HepG2 (cell line): ENCODE measurements around the gene HSPA1B. TPM values are rescaled to one million over a fixed set of nuclear protein-coding genes. Genes with fewer than 3 reads are reported as not detected.

Source experiments
- ELF4 ChIP-seq: sonication (generic); formaldehyde crosslinking; IDR thresholded peaks from 2 replicates; pipeline ENCODE4 v1.5.0; 2020; ENCODE audit warnings: missing genetic modification reagents, mild to moderate bottlenecking, moderate library complexity, borderline replicate concordance
- GFI1 ChIP-seq: sonication (generic); formaldehyde crosslinking; IDR thresholded peaks from 2 replicates; pipeline ENCODE4 v1.5.0; 2020; ENCODE audit warnings: missing genetic modification reagents, mild to moderate bottlenecking, borderline replicate concordance
- RNF2 ChIP-seq: fragments of 450-650 bp; conservative IDR thresholded peaks from 2 replicates; pipeline ENCODE4 v1.6.1; 2016; ENCODE audit warnings: low read depth
- SALL2 ChIP-seq: sonication (generic); formaldehyde crosslinking; IDR thresholded peaks from 2 replicates; pipeline ENCODE4 v1.8.1; 2023; ENCODE audit warnings: mild to moderate bottlenecking, missing genetic modification reagents, inconsistent platforms
- SAP130 ChIP-seq: IDR thresholded peaks from 2 replicates; pipeline ENCODE4 v1.6.1; 2016; ENCODE audit warnings: low read depth
- SCMH1 ChIP-seq: sonication (generic); formaldehyde crosslinking; IDR thresholded peaks from 2 replicates; pipeline ENCODE4 v1.9.0; 2021; ENCODE audit warnings: missing genetic modification reagents, mild to moderate bottlenecking, borderline replicate concordance
- SMARCC2 ChIP-seq: fragments of 450-650 bp; IDR thresholded peaks from 2 replicates; pipeline ENCODE4 v1.6.1; 2017; ENCODE audit warnings: antibody characterized with exemption, mild to moderate bottlenecking
- TEAD3 ChIP-seq: optimal IDR thresholded peaks from 2 replicates; pipeline ENCODE3; 2016; ENCODE audit warnings: borderline replicate concordance
- ZFP36L1 ChIP-seq: sonication (generic); formaldehyde crosslinking; IDR thresholded peaks from 2 replicates; pipeline ENCODE4 v1.8.0; 2022; ENCODE audit warnings: mild to moderate bottlenecking, missing genetic modification reagents, moderate library complexity
- ZNF382 ChIP-seq: sonication (generic); formaldehyde crosslinking; IDR thresholded peaks from 2 replicates; pipeline ENCODE4 v1.5.0; 2020; ENCODE audit warnings: missing genetic modification reagents, mild to moderate bottlenecking, borderline replicate concordance
- ZNF598 ChIP-seq: sonication (generic); formaldehyde crosslinking; IDR thresholded peaks from 2 replicates; pipeline ENCODE4 v1.5.1; 2020; ENCODE audit warnings: mild to moderate bottlenecking, missing genetic modification reagents, borderline replicate concordance
- ZSCAN29 ChIP-seq: sonication (generic); formaldehyde crosslinking; conservative IDR thresholded peaks from 2 replicates; pipeline ENCODE4 v1.4.0; 2020; ENCODE audit warnings: mild to moderate bottlenecking, missing genetic modification reagents
- polyA plus RNA-seq, 8 experiments: library from polyadenylated mRNA; depleted of rRNA in 3 of 8; stranded (reverse) in 7 of 8; unstranded in 1 of 8; fragments of >200 nt; fragmentation: Illumina TruSeq in 4 of 8; extraction: Trizol in 4 of 8; gene quantifications; 2 replicates each; pipeline versions ENCODE4 v1.2.1 to v1.2.3, GENCODE V29; 2011 to 2016; ENCODE audit warnings: low read depth in 4 of 8, missing spikeins in 1 of 8, mixed read lengths in 1 of 8; ENCODE audit not compliant: insufficient read depth in 1 of 8
- total RNA-seq, 5 experiments: library from RNA; depleted of rRNA; stranded (reverse); fragments of >200 nt; fragmentation: Illumina TruSeq; extraction: Trizol; gene quantifications; 2 replicates each; pipeline ENCODE4 v1.2.3, GENCODE V29; 2016; ENCODE audit warnings: low read depth in 1 of 5
- TF ChIP-seq, protein P1 (sequence below): sonication (generic); formaldehyde crosslinking; IDR thresholded peaks from 2 replicates; pipeline ENCODE4 v1.5.0; 2020; ENCODE audit warnings: mild to moderate bottlenecking, missing genetic modification reagents, borderline replicate concordance
- TF ChIP-seq, protein P2 (sequence below): conservative IDR thresholded peaks from 2 replicates; pipeline ENCODE4 v1.6.1; 2018; ENCODE audit warnings: missing genetic modification reagents
- TF ChIP-seq, protein P3 (sequence below): sonication (generic); formaldehyde crosslinking; IDR thresholded peaks from 2 replicates; pipeline ENCODE4 v1.8.0; 2022; ENCODE audit warnings: missing genetic modification reagents, low read depth, mild to moderate bottlenecking, borderline replicate concordance
- TF ChIP-seq, protein P4 (sequence below): sonication (generic); formaldehyde crosslinking; IDR thresholded peaks from 2 replicates; pipeline ENCODE4 v1.9.0; 2021; ENCODE audit warnings: missing genetic modification reagents, mild to moderate bottlenecking, borderline replicate concordance

HSPA1B gene
- total and polyA plus RNA-seq, 2 of the 13 experiments (the other 11 are each of a cell fraction or from before 2014, with no cell fraction given): 26.0 to 186 TPM

DNA sequence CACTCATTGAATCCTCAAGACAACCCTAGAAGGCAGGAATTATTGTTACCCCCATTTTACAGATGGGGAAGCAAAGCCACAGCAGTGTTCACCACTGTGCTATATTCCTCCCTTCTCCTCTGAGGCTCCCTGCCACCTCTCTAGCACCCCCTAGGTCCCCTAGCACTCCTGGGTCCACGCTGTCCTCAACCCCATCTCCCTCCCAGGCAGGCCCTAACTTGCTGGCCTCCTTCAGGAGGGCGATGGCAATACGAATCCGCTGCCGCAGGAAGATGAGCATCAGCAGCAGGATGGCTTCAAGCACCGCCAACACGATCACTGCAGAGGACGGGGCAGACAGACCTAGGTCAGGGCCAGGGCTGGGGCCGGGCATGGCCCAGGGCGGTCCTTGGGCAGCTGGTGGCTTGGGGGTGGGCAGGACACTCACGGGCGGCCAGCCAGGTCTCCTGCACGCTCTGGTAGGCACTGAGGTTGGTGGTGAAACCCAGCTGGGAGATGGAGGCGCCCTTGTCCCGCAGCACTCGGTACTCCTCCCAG is 42.9 kb downstream of the HSPA1B start (continued):
- TF ChIP-seq, protein P1, sequence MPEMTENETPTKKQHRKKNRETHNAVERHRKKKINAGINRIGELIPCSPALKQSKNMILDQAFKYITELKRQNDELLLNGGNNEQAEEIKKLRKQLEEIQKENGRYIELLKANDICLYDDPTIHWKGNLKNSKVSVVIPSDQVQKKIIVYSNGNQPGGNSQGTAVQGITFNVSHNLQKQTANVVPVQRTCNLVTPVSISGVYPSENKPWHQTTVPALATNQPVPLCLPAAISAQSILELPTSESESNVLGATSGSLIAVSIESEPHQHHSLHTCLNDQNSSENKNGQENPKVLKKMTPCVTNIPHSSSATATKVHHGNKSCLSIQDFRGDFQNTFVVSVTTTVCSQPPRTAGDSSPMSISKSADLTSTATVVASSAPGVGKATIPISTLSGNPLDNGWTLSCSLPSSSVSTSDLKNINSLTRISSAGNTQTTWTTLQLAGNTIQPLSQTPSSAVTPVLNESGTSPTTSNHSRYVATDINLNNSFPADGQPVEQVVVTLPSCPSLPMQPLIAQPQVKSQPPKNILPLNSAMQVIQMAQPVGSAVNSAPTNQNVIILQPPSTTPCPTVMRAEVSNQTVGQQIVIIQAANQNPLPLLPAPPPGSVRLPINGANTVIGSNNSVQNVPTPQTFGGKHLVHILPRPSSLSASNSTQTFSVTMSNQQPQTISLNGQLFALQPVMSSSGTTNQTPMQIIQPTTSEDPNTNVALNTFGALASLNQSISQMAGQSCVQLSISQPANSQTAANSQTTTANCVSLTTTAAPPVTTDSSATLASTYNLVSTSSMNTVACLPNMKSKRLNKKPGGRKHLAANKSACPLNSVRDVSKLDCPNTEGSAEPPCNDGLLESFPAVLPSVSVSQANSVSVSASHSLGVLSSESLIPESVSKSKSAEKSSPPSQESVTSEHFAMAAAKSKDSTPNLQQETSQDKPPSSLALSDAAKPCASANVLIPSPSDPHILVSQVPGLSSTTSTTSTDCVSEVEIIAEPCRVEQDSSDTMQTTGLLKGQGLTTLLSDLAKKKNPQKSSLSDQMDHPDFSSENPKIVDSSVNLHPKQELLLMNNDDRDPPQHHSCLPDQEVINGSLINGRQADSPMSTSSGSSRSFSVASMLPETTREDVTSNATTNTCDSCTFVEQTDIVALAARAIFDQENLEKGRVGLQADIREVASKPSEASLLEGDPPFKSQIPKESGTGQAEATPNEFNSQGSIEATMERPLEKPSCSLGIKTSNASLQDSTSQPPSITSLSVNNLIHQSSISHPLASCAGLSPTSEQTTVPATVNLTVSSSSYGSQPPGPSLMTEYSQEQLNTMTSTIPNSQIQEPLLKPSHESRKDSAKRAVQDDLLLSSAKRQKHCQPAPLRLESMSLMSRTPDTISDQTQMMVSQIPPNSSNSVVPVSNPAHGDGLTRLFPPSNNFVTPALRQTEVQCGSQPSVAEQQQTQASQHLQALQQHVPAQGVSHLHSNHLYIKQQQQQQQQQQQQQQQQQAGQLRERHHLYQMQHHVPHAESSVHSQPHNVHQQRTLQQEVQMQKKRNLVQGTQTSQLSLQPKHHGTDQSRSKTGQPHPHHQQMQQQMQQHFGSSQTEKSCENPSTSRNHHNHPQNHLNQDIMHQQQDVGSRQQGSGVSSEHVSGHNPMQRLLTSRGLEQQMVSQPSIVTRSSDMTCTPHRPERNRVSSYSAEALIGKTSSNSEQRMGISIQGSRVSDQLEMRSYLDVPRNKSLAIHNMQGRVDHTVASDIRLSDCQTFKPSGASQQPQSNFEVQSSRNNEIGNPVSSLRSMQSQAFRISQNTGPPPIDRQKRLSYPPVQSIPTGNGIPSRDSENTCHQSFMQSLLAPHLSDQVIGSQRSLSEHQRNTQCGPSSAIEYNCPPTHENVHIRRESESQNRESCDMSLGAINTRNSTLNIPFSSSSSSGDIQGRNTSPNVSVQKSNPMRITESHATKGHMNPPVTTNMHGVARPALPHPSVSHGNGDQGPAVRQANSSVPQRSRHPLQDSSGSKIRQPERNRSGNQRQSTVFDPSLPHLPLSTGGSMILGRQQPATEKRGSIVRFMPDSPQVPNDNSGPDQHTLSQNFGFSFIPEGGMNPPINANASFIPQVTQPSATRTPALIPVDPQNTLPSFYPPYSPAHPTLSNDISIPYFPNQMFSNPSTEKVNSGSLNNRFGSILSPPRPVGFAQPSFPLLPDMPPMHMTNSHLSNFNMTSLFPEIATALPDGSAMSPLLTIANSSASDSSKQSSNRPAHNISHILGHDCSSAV (CRISPR knock-in tag): no peak
- TF ChIP-seq, protein P2, sequence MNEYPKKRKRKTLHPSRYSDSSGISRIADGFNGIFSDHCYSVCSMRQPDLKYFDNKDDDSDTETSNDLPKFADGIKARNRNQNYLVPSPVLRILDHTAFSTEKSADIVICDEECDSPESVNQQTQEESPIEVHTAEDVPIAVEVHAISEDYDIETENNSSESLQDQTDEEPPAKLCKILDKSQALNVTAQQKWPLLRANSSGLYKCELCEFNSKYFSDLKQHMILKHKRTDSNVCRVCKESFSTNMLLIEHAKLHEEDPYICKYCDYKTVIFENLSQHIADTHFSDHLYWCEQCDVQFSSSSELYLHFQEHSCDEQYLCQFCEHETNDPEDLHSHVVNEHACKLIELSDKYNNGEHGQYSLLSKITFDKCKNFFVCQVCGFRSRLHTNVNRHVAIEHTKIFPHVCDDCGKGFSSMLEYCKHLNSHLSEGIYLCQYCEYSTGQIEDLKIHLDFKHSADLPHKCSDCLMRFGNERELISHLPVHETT (CRISPR knock-in tag): no peak
- TF ChIP-seq GFI1: no peak
- TF ChIP-seq ELF4 (CRISPR knock-in tag): no peak
- no peak for TF ChIP-seq TEAD3 (CRISPR knock-in tag)
- TF ChIP-seq SCMH1 (CRISPR knock-in tag): no peak
- no peak for TF ChIP-seq ZNF598 (CRISPR knock-in tag)
- TF ChIP-seq ZSCAN29 (CRISPR knock-in tag): 0 out of 2 replicates have a peak, but pooled peaks have one; percentile 43
- TF ChIP-seq, protein P3, sequence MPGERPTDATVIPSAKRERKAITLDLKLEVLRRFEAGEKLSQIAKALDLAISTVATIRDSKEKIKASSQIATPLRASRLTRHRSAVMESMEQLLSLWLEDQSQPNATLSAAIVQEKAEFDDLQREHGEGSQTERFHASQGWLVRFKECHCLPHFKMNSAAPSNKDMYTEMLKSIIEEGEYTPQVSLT (CRISPR knock-in tag): no peak
- no peak for TF ChIP-seq RNF2
- TF ChIP-seq ZFP36L1 (CRISPR knock-in tag): no peak
- TF ChIP-seq SMARCC2: no peak
- TF ChIP-seq SALL2 (CRISPR knock-in tag): 0 out of 2 replicates have a peak, but pooled peaks have one; percentile 34
- TF ChIP-seq ZNF382: no peak
- TF ChIP-seq, protein P4, sequence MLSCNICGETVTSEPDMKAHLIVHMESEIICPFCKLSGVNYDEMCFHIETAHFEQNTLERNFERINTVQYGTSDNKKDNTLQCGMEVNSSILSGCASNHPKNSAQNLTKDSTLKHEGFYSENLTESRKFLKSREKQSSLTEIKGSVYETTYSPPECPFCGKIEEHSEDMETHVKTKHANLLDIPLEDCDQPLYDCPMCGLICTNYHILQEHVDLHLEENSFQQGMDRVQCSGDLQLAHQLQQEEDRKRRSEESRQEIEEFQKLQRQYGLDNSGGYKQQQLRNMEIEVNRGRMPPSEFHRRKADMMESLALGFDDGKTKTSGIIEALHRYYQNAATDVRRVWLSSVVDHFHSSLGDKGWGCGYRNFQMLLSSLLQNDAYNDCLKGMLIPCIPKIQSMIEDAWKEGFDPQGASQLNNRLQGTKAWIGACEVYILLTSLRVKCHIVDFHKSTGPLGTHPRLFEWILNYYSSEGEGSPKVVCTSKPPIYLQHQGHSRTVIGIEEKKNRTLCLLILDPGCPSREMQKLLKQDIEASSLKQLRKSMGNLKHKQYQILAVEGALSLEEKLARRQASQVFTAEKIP (CRISPR knock-in tag): no peak
- no peak for TF ChIP-seq SAP130
